GM12872 (cell line): ENCODE results near the gene KLHL25.

Experiments used
- TF ChIP-seq, protein P1 (sequence below): IDR thresholded peaks from 3 replicates; pipeline ENCODE4 v1.5.1; 2011; ENCODE audit warnings: low read depth, mild to moderate bottlenecking, low read length, moderate library complexity; ENCODE audit not compliant: insufficient read depth

Gene KLHL25

DNA sequence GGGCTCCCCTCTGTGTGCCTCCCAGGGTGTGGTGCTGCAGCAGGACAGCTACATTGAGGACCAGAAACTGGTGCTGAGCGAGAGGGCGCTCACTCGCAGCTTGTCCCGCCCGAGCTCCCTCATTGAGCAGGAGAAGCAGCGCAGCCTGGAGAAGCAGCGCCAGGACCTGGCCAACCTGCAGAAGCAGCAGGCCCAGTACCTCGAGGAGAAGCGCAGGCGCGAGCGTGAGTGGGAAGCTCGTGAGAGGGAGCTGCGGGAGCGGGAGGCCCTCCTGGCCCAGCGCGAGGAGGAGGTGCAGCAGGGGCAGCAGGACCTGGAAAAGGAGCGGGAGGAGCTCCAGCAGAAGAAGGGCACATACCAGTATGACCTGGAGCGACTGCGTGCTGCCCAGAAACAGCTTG lies 53.7 kb downstream of the KLHL25 start:
- TF ChIP-seq, protein P1, sequence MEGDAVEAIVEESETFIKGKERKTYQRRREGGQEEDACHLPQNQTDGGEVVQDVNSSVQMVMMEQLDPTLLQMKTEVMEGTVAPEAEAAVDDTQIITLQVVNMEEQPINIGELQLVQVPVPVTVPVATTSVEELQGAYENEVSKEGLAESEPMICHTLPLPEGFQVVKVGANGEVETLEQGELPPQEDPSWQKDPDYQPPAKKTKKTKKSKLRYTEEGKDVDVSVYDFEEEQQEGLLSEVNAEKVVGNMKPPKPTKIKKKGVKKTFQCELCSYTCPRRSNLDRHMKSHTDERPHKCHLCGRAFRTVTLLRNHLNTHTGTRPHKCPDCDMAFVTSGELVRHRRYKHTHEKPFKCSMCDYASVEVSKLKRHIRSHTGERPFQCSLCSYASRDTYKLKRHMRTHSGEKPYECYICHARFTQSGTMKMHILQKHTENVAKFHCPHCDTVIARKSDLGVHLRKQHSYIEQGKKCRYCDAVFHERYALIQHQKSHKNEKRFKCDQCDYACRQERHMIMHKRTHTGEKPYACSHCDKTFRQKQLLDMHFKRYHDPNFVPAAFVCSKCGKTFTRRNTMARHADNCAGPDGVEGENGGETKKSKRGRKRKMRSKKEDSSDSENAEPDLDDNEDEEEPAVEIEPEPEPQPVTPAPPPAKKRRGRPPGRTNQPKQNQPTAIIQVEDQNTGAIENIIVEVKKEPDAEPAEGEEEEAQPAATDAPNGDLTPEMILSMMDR = no peak

GRCh38 chr15:85737061-85737460 lies 57.7 kb downstream of the KLHL25 start:
- TF ChIP-seq, protein P1 = no peak

GRCh38 chr15:85733416-85733815 lies 61.3 kb downstream of the KLHL25 start:
- TF ChIP-seq, protein P1 = no peak

GRCh38 chr15:85730001-85730820 lies 64.5 kb downstream of the KLHL25 start:
- TF ChIP-seq, protein P1 = peak; percentile 76

DNA sequence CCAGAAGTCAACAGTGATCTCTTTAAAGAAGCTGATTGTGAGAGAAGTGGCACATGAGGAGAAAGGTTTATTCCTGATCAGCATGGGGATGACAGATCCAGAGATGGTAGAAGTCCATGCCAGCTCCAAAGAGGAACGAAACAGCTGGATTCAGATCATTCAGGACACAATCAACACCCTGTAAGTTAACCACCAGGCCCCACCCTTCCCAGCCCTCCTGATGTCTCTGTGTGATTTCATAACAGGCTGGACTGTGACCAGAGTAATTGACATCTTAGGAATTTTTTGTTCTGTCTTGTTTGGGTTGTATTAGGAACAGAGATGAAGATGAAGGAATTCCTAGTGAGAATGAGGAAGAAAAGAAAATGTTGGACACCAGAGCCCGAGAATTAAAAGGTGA lies 67.7 kb downstream of the KLHL25 start:
- TF ChIP-seq, protein P1 = no peak

- TF ChIP-seq, protein P1 = no peak
These were observed 68.3 kb downstream of the KLHL25 start for GRCh38 chr15:85726454-85726853.

GRCh38 chr15:85725564-85725963 lies 69.2 kb downstream of the KLHL25 start:
- TF ChIP-seq, protein P1 = no peak

- TF ChIP-seq, protein P1 = no peak
These were observed 69.7 kb downstream of the KLHL25 start for GRCh38 chr15:85725019-85725418.
